Measurements from ENCODE around the gene HS3ST4. TPM values are rescaled to one million over a fixed set of nuclear protein-coding genes. Genes with fewer than 3 reads are reported as not detected.
"Not testable (repeated sequence)": the region's sequence is repeated elsewhere in the genome, so short reads cannot be mapped to it uniquely, and the experiment has no call there.

HS3ST4 gene
- total and polyA plus RNA-seq, 2 of the 4 experiments (the other 2 are of a cell fraction): not detected

GRCh38 chr16:26091511-26091910 is 399.8 kb downstream of the HS3ST4 start:
- WGBS, 2 experiments (ENCODE audit: extremely low coverage in 2 of 2, insufficient read length in 1 of 2): no CpG with 5 or more reads among the region's 1 CpG
- no peak overlapping the region for H3K14ac ChIP-seq (replicated peaks; ENCODE audit: low read depth, low read length)
- no peak overlapping the region for H3K27ac ChIP-seq (ENCODE audit: insufficient read depth, low read length)
- H2AFZ ChIP-seq (replicated peaks; ENCODE audit: low read length, poor library complexity): no peak overlapping the region
- no TSS peak for BruUV-seq (replicated peaks)
- H3K36me3 ChIP-seq (ENCODE audit: control insufficient read depth, insufficient read depth, low read length): no peaks in the 10 kb centered on the region
- no peak overlapping the region for H3K4me3 ChIP-seq (ENCODE audit: insufficient read depth, low read depth, low read length)
- no peak overlapping the region for H3K4me2 ChIP-seq (ENCODE audit: low read depth, low read length)
- in situ Hi-C loops (cut with MboI; ENCODE audit: low sequenced_read_pairs): no loop called here
- H2AK5ac ChIP-seq (ENCODE audit: low read depth, low read length): no peak overlapping the region
- no peak for TF ChIP-seq FOS (IDR thresholded peaks at IDR 0.05; ENCODE audit: low read depth, low read length)
- TF ChIP-seq USF2 (IDR thresholded peaks at IDR 0.05; ENCODE audit: low read depth, low read length): no peak
- TF ChIP-seq MAFK (IDR thresholded peaks at IDR 0.05; ENCODE audit: low read depth, low read length): no peak
- TF ChIP-seq NFE2L2 (IDR thresholded peaks at IDR 0.05; ENCODE audit: low read depth, low read length): no peak
- TF ChIP-seq RFX5 (IDR thresholded peaks at IDR 0.05; ENCODE audit: low read depth, low read length): no peak
- TF ChIP-seq CTCF (conservative IDR thresholded peaks at IDR 0.05; ENCODE audit: low read depth, low read length): no peak
- TF ChIP-seq RCOR1 (IDR thresholded peaks at IDR 0.05; ENCODE audit: insufficient replicate concordance, low read length): no peak
- H3K9me3 ChIP-seq (ENCODE audit: control insufficient read depth, insufficient read depth, low read length): peaks cover 16% of the 10 kb centered on the region
- no peak overlapping the region for H3K56ac ChIP-seq (ENCODE audit: extremely low read depth, insufficient read depth, low read length)
- H3K27me3 ChIP-seq (ENCODE audit: control insufficient read depth, insufficient read depth, low read length): no peaks in the 10 kb centered on the region
- H2BK20ac ChIP-seq (ENCODE audit: low read depth, low read length): no peak overlapping the region
- H3K4ac ChIP-seq (ENCODE audit: low read depth, low read length): no peak overlapping the region
- dilution Hi-C loops (cut with HindIII; ENCODE audit: low sequenced_read_pairs, unreplicated experiment): no loop called here
- no peak for DNase-seq
- H4K20me1 ChIP-seq (ENCODE audit: insufficient read depth, low read length): no peaks in the 10 kb centered on the region
- H3K4me1 ChIP-seq (ENCODE audit: control insufficient read depth, insufficient read depth, low read length): no peaks in the 10 kb centered on the region
- H2AK9ac ChIP-seq (replicated peaks; ENCODE audit: low read depth, low read length, poor library complexity): no peak overlapping the region
- no peak overlapping the region for H4K8ac ChIP-seq (ENCODE audit: low read depth in 2 of 2, low read length in 2 of 2)
- no peak overlapping the region for H2BK120ac ChIP-seq (ENCODE audit: low read depth, low read length)
- H4K5ac ChIP-seq (ENCODE audit: low read depth, low read length): no peak overlapping the region
- ChIA-PET POLR2A (ENCODE audit: unreplicated experiment) (no interaction called here), CTCF (no interaction called here)
- H3K23ac ChIP-seq (ENCODE audit: low read depth, low read length): no peak overlapping the region
- no peaks in the 10 kb centered on the region for H3K79me1 ChIP-seq (ENCODE audit: low read depth in 1 of 2, low read length in 2 of 2)
- no peak overlapping the region for H3K18ac ChIP-seq (ENCODE audit: low read depth, low read length)
- no peaks in the 10 kb centered on the region for H3K9me1 ChIP-seq (ENCODE audit: insufficient read depth, low read length)
- ATAC-seq (ENCODE audit: low read depth): no peak
- no peak overlapping the region for H2BK15ac ChIP-seq (ENCODE audit: low read depth, low read length)
- intact Hi-C loops (cut with micrococcal nuclease): no loop called here
- H4K91ac ChIP-seq (ENCODE audit: insufficient read depth, low read depth, low read length): no peak overlapping the region
- H2BK5ac ChIP-seq (ENCODE audit: low read depth, low read length, poor library complexity, severe bottlenecking): no peak overlapping the region
- no peak overlapping the region for H3K9ac ChIP-seq (ENCODE audit: low read depth, low read length)

GRCh38 chr16:26098206-26098605 is 406.4 kb downstream of the HS3ST4 start:
- H3K4ac ChIP-seq (ENCODE audit: low read depth, low read length); CTCF ChIA-PET; H4K5ac ChIP-seq (ENCODE audit: low read depth, low read length); ATAC-seq (ENCODE audit: low read depth); H2BK15ac ChIP-seq (ENCODE audit: low read depth, low read length); H3K9me1 ChIP-seq (ENCODE audit: insufficient read depth, low read length); H3K27me3 ChIP-seq (ENCODE audit: control insufficient read depth, insufficient read depth, low read length); BruUV-seq (replicated peaks); H3K56ac ChIP-seq (ENCODE audit: extremely low read depth, insufficient read depth, low read length); H2BK5ac ChIP-seq (ENCODE audit: low read depth, low read length, poor library complexity, severe bottlenecking); H2AK5ac ChIP-seq (ENCODE audit: low read depth, low read length); H4K91ac ChIP-seq (ENCODE audit: insufficient read depth, low read depth, low read length); H2AK9ac ChIP-seq (replicated peaks; ENCODE audit: low read depth, low read length, poor library complexity); H3K27ac ChIP-seq (ENCODE audit: insufficient read depth, low read length); intact Hi-C loops (cut with micrococcal nuclease); H4K8ac ChIP-seq (ENCODE audit: low read depth in 2 of 2, low read length in 2 of 2); dilution Hi-C loops (cut with HindIII; ENCODE audit: low sequenced_read_pairs, unreplicated experiment); DNase-seq; H3K4me2 ChIP-seq (ENCODE audit: low read depth, low read length); H3K9ac ChIP-seq (ENCODE audit: low read depth, low read length); POLR2A ChIA-PET (ENCODE audit: unreplicated experiment); H3K14ac ChIP-seq (replicated peaks; ENCODE audit: low read depth, low read length); H3K23ac ChIP-seq (ENCODE audit: low read depth, low read length); H3K79me1 ChIP-seq (ENCODE audit: low read depth in 1 of 2, low read length in 2 of 2); H2AFZ ChIP-seq (replicated peaks; ENCODE audit: low read length, poor library complexity); H3K18ac ChIP-seq (ENCODE audit: low read depth, low read length); H3K4me3 ChIP-seq (ENCODE audit: insufficient read depth, low read depth, low read length); H3K4me1 ChIP-seq (ENCODE audit: control insufficient read depth, insufficient read depth, low read length); H2BK120ac ChIP-seq (ENCODE audit: low read depth, low read length); H3K36me3 ChIP-seq (ENCODE audit: control insufficient read depth, insufficient read depth, low read length); H2BK20ac ChIP-seq (ENCODE audit: low read depth, low read length); H4K20me1 ChIP-seq (ENCODE audit: insufficient read depth, low read length); in situ Hi-C loops (cut with MboI; ENCODE audit: low sequenced_read_pairs): not testable (repeated sequence)
- peaks cover 10% of the 10 kb centered on the region for H3K9me3 ChIP-seq (ENCODE audit: control insufficient read depth, insufficient read depth, low read length)
- no CpG with 5 or more reads among the region's 3 CpGs for WGBS, 2 experiments (ENCODE audit: extremely low coverage in 2 of 2, insufficient read length in 1 of 2)

Data from IMR-90 (cell line).